GM12874 (cell line): ENCODE measurements around the gene C1QTNF12.
A peak's percentile ranks its signal among the peaks of the same experiment; 100 is the strongest.

Source experiments
- TF ChIP-seq, protein P1 (sequence below): IDR thresholded peaks from 2 replicates; pipeline ENCODE4 v1.5.1; 2011; ENCODE audit warnings: low read depth, mild to moderate bottlenecking, control low read depth, low read length, moderate library complexity; ENCODE audit not compliant: insufficient read depth

The C1QTNF12 gene

DNA sequence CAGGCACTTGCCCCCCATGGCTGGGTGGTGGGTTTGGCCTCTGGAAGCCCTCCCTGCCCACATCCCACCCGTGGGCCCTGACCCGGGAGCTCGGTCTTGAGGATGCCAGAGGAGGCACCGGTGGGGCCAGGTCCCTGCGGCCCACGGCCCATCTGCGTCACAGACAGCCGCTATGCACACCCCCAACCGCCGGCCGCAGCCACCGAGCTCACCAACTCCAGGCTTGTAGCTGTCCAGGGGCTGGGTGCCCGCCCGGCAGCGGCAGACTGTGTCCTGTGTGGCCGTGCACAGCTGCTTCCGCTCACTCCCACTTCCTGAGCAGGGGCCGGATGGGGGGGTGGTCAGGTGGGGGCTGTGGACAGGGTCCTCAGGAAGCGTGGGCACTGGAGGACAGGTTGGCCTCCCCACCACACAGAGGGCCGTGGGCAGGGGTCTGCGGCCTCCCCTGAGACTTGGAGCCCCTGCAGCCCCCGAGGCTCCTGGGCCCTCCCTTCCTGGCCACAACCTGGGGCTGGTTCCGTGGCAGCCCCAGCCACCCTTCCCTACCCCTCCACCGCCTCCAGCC lies 33.7 kb downstream of the C1QTNF12 start:
- TF ChIP-seq, protein P1, sequence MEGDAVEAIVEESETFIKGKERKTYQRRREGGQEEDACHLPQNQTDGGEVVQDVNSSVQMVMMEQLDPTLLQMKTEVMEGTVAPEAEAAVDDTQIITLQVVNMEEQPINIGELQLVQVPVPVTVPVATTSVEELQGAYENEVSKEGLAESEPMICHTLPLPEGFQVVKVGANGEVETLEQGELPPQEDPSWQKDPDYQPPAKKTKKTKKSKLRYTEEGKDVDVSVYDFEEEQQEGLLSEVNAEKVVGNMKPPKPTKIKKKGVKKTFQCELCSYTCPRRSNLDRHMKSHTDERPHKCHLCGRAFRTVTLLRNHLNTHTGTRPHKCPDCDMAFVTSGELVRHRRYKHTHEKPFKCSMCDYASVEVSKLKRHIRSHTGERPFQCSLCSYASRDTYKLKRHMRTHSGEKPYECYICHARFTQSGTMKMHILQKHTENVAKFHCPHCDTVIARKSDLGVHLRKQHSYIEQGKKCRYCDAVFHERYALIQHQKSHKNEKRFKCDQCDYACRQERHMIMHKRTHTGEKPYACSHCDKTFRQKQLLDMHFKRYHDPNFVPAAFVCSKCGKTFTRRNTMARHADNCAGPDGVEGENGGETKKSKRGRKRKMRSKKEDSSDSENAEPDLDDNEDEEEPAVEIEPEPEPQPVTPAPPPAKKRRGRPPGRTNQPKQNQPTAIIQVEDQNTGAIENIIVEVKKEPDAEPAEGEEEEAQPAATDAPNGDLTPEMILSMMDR: no peak

DNA sequence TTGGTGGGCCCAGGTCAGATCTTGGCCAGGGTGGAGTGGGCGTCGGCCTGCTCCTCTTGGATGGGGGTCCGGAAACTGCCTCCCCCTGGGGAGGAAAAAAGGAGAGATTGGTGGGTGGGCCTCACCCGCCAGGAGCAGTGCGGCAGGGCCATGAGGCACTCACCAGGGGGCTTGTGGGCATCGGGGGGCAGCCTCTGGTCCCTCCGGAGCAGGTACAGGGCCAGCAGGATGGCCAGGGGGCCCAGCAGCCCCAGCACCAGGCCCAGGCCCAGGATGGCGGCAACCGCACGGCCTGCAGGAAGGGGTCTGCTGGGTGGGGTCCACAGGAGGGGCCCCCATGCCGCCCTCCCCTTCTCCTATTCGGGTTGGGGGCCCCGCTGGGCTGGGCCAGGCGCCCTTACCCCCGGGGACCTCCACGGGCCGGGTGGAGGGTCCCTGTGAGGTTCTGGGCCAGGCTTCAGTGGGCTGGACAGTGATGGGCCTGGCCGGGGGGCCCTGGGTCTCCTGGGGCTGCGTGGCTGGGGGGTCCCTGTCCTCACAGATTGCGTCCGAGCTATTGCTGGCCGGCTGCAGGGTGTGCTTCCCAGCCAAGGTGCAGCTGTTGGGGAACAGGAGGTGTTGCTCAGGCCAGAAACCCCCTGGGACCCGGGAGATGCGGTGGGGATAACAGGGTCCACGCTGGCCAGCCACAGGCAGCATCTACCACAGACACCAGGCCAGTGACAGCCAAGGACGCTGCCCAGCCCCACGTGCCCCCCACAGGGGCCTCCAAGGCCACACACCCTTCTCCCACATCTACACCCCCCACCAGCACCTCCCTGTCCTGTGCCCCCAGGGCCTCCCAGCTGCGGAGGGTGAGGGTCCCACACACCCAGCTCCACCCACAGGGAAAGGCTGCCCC lies 34.7 kb downstream of the C1QTNF12 start:
- TF ChIP-seq, protein P1: no peak

DNA sequence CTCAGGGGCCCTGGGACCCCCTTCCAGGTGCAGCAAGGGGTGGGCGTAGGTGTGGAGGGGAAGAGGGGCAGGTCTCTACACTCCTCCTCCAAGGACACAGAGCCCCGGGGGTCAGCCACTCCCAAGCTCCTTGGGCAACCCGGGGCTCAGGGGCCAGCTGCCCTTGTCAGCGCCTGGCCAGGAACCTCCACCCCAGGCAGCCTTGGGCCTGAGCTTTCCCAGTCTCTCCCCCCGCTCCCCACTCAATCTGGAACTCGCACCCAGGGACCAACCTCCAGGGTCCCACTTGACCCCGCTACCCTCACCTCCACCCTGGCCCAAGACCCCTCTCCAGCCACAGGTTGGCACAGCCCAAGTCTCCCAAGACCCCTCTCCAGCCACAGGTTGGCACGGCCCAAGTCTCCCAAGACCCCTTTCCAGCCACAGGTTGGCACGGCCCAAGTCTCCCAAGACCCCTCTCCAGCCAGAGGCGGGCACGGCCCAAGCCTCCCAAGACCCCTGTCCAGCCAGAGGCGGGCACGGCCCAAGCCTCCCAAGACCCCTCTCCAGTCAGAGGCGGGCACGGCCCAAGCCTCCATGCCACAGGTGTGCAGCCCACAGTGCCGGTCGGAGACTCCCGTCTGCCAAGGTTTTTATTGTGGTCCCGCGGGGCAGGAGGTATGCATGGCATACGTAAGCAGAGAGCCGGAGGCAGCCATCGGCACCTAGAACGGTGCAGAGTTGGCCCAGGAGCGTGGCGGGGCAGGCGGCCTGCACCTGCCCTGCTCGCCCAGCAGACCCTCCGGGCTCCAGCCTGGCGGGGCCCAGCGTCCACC lies 35.6 kb downstream of the C1QTNF12 start:
- TF ChIP-seq, protein P1: no peak

GRCh38 chr1:1208713-1209433 lies 37.6 kb downstream of the C1QTNF12 start:
- TF ChIP-seq, protein P1: no peak

DNA sequence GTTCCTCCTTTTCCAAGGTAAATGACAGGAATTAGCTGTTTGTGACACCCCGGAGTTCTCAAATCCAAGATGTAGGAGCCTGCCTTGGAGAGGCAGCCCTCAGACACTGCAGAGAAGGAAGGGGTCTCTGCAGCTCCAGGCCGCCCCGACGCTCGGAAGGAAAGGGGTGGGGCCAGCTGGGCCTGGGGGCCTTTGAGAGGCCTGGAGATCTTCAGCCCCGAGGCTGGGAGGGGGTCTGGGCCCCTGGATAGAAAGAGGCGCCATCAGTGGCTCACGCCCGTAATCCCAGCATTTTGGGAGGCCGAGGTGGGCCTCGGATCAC lies 39.0 kb downstream of the C1QTNF12 start:
- TF ChIP-seq, protein P1: no peak

DNA sequence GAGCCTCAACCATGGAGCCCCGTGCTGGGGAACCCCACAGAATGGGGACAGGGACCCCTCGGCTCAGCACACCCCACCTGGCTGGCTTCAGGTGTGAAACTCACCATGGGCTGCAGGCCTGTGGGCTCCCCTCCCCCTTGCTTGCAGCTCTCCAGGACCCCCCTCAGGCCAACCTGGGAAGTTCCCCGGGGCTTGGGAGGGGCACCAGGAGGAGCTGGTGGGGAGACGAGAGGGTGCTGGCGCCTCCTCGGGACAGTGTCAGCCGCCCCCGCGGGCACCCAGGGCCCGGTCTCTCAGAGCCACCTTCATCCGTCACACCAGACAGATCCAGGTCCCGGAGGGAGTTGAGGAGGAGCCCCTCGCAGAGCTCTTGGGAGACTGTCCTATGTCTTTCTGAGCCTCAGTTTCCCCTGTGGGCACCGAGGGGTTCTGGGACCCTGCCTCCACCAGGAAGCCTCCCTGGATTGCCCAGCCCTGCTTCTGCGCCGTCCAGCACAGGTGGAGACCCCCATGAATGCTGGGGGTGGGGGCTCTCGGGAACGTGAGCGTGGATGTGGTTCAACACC lies 39.5 kb downstream of the C1QTNF12 start:
- TF ChIP-seq, protein P1: peak; percentile 14; the same call in 1 of the 2 replicates
